ENCODE results near the gene DHX58. TPM values are rescaled to one million over a fixed set of nuclear protein-coding genes. Genes with fewer than 3 reads are reported as not detected.

The DHX58 gene
- total and polyA plus RNA-seq, 9 donors: 8.6 to 24.6 (median 19.3) TPM

GRCh38 chr17:42133461-42134041 lies 21.0 kb upstream of the DHX58 start:
- no peak for TF ChIP-seq POLR2A (IDR thresholded peaks at IDR 0.05)
- no peak for TF ChIP-seq EP300 (IDR thresholded peaks at IDR 0.05)
- TF ChIP-seq, protein P1, sequence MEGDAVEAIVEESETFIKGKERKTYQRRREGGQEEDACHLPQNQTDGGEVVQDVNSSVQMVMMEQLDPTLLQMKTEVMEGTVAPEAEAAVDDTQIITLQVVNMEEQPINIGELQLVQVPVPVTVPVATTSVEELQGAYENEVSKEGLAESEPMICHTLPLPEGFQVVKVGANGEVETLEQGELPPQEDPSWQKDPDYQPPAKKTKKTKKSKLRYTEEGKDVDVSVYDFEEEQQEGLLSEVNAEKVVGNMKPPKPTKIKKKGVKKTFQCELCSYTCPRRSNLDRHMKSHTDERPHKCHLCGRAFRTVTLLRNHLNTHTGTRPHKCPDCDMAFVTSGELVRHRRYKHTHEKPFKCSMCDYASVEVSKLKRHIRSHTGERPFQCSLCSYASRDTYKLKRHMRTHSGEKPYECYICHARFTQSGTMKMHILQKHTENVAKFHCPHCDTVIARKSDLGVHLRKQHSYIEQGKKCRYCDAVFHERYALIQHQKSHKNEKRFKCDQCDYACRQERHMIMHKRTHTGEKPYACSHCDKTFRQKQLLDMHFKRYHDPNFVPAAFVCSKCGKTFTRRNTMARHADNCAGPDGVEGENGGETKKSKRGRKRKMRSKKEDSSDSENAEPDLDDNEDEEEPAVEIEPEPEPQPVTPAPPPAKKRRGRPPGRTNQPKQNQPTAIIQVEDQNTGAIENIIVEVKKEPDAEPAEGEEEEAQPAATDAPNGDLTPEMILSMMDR (IDR thresholded peaks at IDR 0.05): no peak
- no peaks in the 10 kb centered on the region for H3K27me3 ChIP-seq
- H3K36me3 ChIP-seq: no peaks in the 10 kb centered on the region
- H3K9me3 ChIP-seq: no peaks in the 10 kb centered on the region
- no peak overlapping the region for H3K4me3 ChIP-seq
- no peak overlapping the region for H3K27ac ChIP-seq
- DNase-seq: no peak
- peaks cover 12% of the 10 kb centered on the region for H3K4me1 ChIP-seq (ENCODE audit: insufficient read depth)
- intact Hi-C loops (cut with DNase I): no loop called here
- WGBS, 3 donors: 45 to 58% (median 53%) methylated on average over 4 of the region's 4 CpGs

DNA sequence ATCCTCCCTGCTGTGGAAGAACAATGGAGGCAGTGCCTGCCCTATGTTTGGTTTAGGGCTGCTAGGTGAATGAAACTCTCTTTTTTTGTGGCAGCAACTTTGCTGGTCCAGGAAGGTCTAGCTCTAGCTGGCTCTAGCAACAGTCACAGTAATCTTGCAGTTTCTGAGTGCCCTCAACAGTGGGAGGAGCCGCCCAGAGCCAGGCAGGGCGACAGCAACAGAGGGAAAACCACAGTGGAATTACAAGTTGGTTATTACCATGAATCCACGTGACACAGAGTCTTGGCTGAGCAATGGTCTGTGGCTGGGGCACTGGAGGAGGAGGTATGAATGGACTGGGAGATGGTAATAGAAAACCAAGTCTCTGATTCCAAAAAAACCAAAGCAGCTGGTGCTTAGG lies 20.4 kb upstream of the DHX58 start:
- intact Hi-C loops (cut with DNase I): no loop called here
- no peak for DNase-seq
- no peaks in the 10 kb centered on the region for H3K36me3 ChIP-seq
- H3K4me3 ChIP-seq: no peak overlapping the region
- WGBS, 3 donors: 58 to 72% (median 71%) methylated on average over 3 of the region's 3 CpGs
- no peaks in the 10 kb centered on the region for H3K9me3 ChIP-seq
- no peaks in the 10 kb centered on the region for H3K27me3 ChIP-seq
- H3K4me1 ChIP-seq (ENCODE audit: insufficient read depth): peaks cover 12% of the 10 kb centered on the region
- H3K27ac ChIP-seq: no peak overlapping the region
- TF ChIP-seq POLR2A (IDR thresholded peaks at IDR 0.05): no peak
- TF ChIP-seq, protein P1 (IDR thresholded peaks at IDR 0.05): no peak
- no peak for TF ChIP-seq EP300 (IDR thresholded peaks at IDR 0.05)

DNA sequence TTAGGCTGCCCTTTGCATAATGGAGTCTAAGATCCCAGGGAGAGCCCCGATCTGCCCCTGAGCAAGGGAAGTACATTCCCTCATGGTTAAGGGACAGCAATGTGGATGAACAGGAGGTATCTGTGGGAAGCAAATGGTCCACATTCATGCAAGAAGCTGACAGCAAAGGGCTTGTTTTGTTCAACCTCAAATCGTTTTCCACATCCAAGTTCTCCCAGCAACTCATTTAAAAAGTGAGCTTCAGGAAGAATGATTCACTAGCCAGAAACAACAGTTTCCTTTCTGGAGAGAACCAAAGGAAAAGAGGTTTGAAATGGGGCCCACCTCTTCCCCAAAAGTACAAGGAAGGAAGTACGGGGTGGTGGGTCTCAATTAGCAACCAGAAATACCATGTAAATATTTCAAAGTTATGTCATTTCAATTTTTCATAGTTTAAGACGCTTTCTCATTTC lies 19.5 kb upstream of the DHX58 start:
- TF ChIP-seq POLR2A (IDR thresholded peaks at IDR 0.05) (no peak), EP300 (IDR thresholded peaks at IDR 0.05) (no peak)
- TF ChIP-seq, protein P1 (IDR thresholded peaks at IDR 0.05): no peak
- Histone ChIP-seq H3K4me3 (no peak overlapping the region), H3K9me3 (no peaks in the 10 kb centered on the region), H3K27me3 (no peaks in the 10 kb centered on the region), H3K4me1 (ENCODE audit: insufficient read depth) (peaks cover 12% of the 10 kb centered on the region), H3K27ac (no peak overlapping the region), H3K36me3 (no peaks in the 10 kb centered on the region)
- DNase-seq: no peak
- 40 to 54% (median 51%) methylated on average over 4 of the region's 4 CpGs for WGBS, 3 donors
- intact Hi-C loops (cut with DNase I): no loop called here

GRCh38 chr17:42131232-42131631 lies 18.7 kb upstream of the DHX58 start:
- 90 to 94% (median 93%) methylated on average over 4 of the region's 4 CpGs for WGBS, 3 donors
- no peak overlapping the region for H3K4me3 ChIP-seq
- no peaks in the 10 kb centered on the region for H3K27me3 ChIP-seq
- intact Hi-C loops (cut with DNase I): no loop called here
- H3K27ac ChIP-seq: no peak overlapping the region
- no peaks in the 10 kb centered on the region for H3K36me3 ChIP-seq
- H3K4me1 ChIP-seq (ENCODE audit: insufficient read depth): peaks cover 8% of the 10 kb centered on the region
- no peak for DNase-seq
- H3K9me3 ChIP-seq: no peaks in the 10 kb centered on the region
- TF ChIP-seq EP300 (IDR thresholded peaks at IDR 0.05) (no peak), POLR2A (IDR thresholded peaks at IDR 0.05) (no peak)
- TF ChIP-seq, protein P1 (IDR thresholded peaks at IDR 0.05): no peak
